ENCODE results near the gene PDHX.

- TF ChIP-seq CTBP1 (IDR thresholded peaks at IDR 0.05; ENCODE audit: borderline replicate concordance): no peak
- TF ChIP-seq SP1 (IDR thresholded peaks at IDR 0.05): no peak
- TF ChIP-seq FOXK2 (IDR thresholded peaks at IDR 0.05): no peak
Measured at GRCh38 chr11:34938611-34939010, 22.2 kb downstream of the PDHX start.
